IPS DF 4.7 (cell line): ENCODE results near the gene OSBPL1A.

ENCODE experiments used
- DNase-seq: peaks from one replicate; pipeline ENCODE4 v3.0.0-alpha.2; 2013; ENCODE audit warnings: low spot score; ENCODE audit errors: extremely low read depth

OSBPL1A gene

GRCh38 chr18:24130494-24130893, 267.1 kb downstream of the OSBPL1A start:
- DNase-seq: no peak

GRCh38 chr18:24128700-24129099, 268.9 kb downstream of the OSBPL1A start:
- DNase-seq: no peak

GRCh38 chr18:24127735-24128134, 269.9 kb downstream of the OSBPL1A start:
- DNase-seq: no peak

GRCh38 chr18:24126155-24126961, 271.3 kb downstream of the OSBPL1A start:
- no peak for DNase-seq

- DNase-seq: no peak
Observed at GRCh38 chr18:24121625-24122024, 276.0 kb downstream of the OSBPL1A start.

GRCh38 chr18:24120676-24121075, 276.9 kb downstream of the OSBPL1A start:
- DNase-seq: no peak

GRCh38 chr18:24118750-24119577, 278.7 kb downstream of the OSBPL1A start:
- no peak for DNase-seq

GRCh38 chr18:24115628-24116027, 282.0 kb downstream of the OSBPL1A start:
- no peak for DNase-seq

GRCh38 chr18:24114924-24115549, 282.6 kb downstream of the OSBPL1A start:
- no peak for DNase-seq

- DNase-seq: no peak
Observed at GRCh38 chr18:24112874-24113615, 284.6 kb downstream of the OSBPL1A start.

- no peak for DNase-seq
Observed at GRCh38 chr18:24112464-24112863, 285.2 kb downstream of the OSBPL1A start.
